GM21825 (cell line): ENCODE results near the gene SV2C.

Experiments
- ATAC-seq: cut with Tn5 transposase; IDR thresholded peaks from one replicate; pipeline ENCODE4 v1.9.1; 2021; ENCODE audit warnings: mild to moderate bottlenecking, moderate library complexity; ENCODE audit not compliant: unreplicated experiment

SV2C gene

DNA sequence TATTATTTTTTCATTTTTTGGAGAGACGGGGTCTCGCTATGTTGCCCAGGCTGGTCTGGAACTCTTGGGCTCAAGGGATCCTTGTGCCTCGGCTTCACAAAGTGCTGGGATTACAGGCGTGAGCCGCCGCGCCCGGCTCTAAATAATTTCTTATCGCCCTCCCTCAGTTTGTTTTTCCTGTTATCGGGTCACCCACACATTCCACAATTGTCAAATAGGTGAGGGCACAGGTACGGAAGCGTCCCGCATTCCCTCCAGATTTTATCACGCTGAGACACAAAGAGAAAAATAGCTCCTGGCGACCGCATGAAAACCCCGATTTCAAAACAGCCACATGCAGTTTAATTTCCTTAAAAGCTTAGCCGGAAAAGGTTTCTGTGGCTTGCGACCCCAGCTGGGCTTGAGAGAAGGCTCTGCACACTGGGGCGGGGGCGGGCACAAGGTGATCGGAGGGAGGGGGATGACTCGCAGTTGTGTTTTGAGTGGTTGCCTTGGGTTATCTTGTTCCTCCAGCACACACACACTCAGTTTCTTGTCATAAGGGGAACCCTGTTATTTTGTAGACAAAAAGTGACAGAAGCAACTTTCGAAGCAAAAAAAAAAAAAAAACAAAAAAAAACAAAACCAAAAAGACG is 319.2 kb downstream of the SV2C start:
- ATAC-seq, result peak; percentile 26

- ATAC-seq, result peak; percentile 55
Observed at GRCh38 chr5:76402886-76403765, 319.9 kb downstream of the SV2C start, which contains the start of gene IQGAP2. Gene IQGAP2 (plus strand): TSS chr5:76403285. CDS start chr5:76403546, 261 bp downstream.
